ENCODE results near the gene GFOD1.

GRCh38 chr6:13352165-13352564 lies 135.2 kb downstream of the GFOD1 start:
- TF ChIP-seq, protein P1, sequence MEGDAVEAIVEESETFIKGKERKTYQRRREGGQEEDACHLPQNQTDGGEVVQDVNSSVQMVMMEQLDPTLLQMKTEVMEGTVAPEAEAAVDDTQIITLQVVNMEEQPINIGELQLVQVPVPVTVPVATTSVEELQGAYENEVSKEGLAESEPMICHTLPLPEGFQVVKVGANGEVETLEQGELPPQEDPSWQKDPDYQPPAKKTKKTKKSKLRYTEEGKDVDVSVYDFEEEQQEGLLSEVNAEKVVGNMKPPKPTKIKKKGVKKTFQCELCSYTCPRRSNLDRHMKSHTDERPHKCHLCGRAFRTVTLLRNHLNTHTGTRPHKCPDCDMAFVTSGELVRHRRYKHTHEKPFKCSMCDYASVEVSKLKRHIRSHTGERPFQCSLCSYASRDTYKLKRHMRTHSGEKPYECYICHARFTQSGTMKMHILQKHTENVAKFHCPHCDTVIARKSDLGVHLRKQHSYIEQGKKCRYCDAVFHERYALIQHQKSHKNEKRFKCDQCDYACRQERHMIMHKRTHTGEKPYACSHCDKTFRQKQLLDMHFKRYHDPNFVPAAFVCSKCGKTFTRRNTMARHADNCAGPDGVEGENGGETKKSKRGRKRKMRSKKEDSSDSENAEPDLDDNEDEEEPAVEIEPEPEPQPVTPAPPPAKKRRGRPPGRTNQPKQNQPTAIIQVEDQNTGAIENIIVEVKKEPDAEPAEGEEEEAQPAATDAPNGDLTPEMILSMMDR (IDR thresholded peaks at IDR 0.05), result no peak
- TF ChIP-seq POLR2A (IDR thresholded peaks at IDR 0.05), result no peak

All from ovary (tissue), 3 donors.